Lower lobe of right lung (tissue), 2 donors: ENCODE measurements around the gene INPP4B. TPM values are rescaled to one million over a fixed set of nuclear protein-coding genes. Genes with fewer than 3 reads are reported as not detected.

Source experiments
- ATAC-seq, 2 donors: fragments of 200-7000 bp; cut with Tn5 transposase; one replicate each; pipeline ENCODE4 v1.9.1; 2020 to 2022; ENCODE audit warnings: mild to moderate bottlenecking in 2 of 2, moderate library complexity in 2 of 2
- DNase-seq: peaks from one replicate; pipeline ENCODE4 v3.0.0-alpha.2; 2020
- H3K27ac ChIP-seq: fragments of 200-600 bp; one replicate; pipeline ENCODE4 v1.8.0; 2022
- H3K27me3 ChIP-seq: fragments of 200-600 bp; one replicate; pipeline ENCODE4 v1.8.0; 2022; ENCODE audit warnings: low read depth
- H3K36me3 ChIP-seq: fragments of 200-600 bp; one replicate; pipeline ENCODE4 v1.8.0; 2022; ENCODE audit warnings: mild to moderate bottlenecking
- H3K4me1 ChIP-seq: fragments of 200-600 bp; one replicate; pipeline ENCODE4 v1.8.0; 2022
- H3K4me3 ChIP-seq: fragments of 200-600 bp; one replicate; pipeline ENCODE4 v1.8.0; 2022; ENCODE audit warnings: mild to moderate bottlenecking
- H3K9me3 ChIP-seq: fragments of 200-600 bp; one replicate; pipeline ENCODE4 v1.8.0; 2022
- CTCF ChIP-seq: fragments of 200-600 bp; IDR thresholded peaks from one replicate; pipeline ENCODE4 v1.8.0; 2022; ENCODE audit warnings: antibody characterized with exemption, mild to moderate bottlenecking
- intact Hi-C: fragments of 100-400 bp; cut with DNase I; formaldehyde crosslinking; loops from one replicate; pipeline ENCODE4 v1.11.0; 2022
- total RNA-seq: library from RNA; stranded (reverse); fragmentation: NEBNext Ultra II Directional; extraction: Animal tissue kit (Norgen Biotek cat#: 25700); gene quantifications from one replicate; pipeline ENCODE4 v1.2.1, GENCODE V29; 2021
- donor health status: DM: no; HTN: yes; CAD: no; lungs with severe emphysema.

The INPP4B gene
- total RNA-seq, 1 donor from 2014 or later: 12.1 TPM

- intact Hi-C loops: no loop called here
- TF ChIP-seq CTCF: no peak
- no peak for ATAC-seq
Measured at GRCh38 chr4:142043509-142043908, 802.6 kb downstream of the INPP4B start.

GRCh38 chr4:142041788-142042187, 804.3 kb downstream of the INPP4B start:
- intact Hi-C loops: no loop called here
- no peak for ATAC-seq
- no peak for DNase-seq
- Histone ChIP-seq H3K27ac (no peak overlapping the region), H3K36me3 (no peaks in the 10 kb centered on the region), H3K4me1 (no peaks in the 10 kb centered on the region), H3K9me3 (no peaks in the 10 kb centered on the region), H3K27me3 (no peaks in the 10 kb centered on the region), H3K4me3 (no peak overlapping the region)
- no peak for TF ChIP-seq CTCF

More at GRCh38 chr4:142043509-142043908, 802.6 kb downstream of the INPP4B start:
- Histone ChIP-seq H3K27ac (no peak overlapping the region), H3K36me3 (no peaks in the 10 kb centered on the region), H3K9me3 (no peaks in the 10 kb centered on the region), H3K4me3 (no peak overlapping the region), H3K27me3 (no peaks in the 10 kb centered on the region), H3K4me1 (no peaks in the 10 kb centered on the region)
- no peak for DNase-seq

DNA sequence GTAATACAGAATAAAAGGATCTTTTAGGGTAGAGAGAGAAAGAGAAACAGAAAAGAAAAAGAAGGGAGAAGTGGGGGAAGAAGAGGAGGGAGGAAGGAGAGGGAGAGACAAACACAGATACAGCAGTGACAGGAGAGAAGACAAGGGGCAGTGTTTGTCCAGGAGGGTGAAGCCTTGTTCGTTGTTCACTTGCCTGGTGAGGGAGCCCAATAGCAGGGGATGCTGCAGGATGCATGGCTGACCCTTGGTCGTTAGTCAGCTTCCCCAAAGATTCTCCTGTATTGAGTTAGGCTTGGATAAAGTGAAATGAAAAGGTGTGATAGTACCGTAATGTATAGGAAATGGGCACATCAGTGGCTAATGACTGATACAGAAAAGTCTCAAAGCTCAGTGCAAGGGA, 806.1 kb downstream of the INPP4B start:
- TF ChIP-seq CTCF: no peak
- no peaks in the 10 kb centered on the region for H3K4me1 ChIP-seq
- no peaks in the 10 kb centered on the region for H3K27me3 ChIP-seq
- H3K27ac ChIP-seq: no peak overlapping the region
- ATAC-seq: no peak
- no peak for DNase-seq
- no peaks in the 10 kb centered on the region for H3K9me3 ChIP-seq
- intact Hi-C loops: no loop called here
- no peaks in the 10 kb centered on the region for H3K36me3 ChIP-seq
- no peak overlapping the region for H3K4me3 ChIP-seq

- Histone ChIP-seq H3K27me3 (no peaks in the 10 kb centered on the region), H3K4me3 (no peak overlapping the region), H3K27ac (no peak overlapping the region), H3K4me1 (no peaks in the 10 kb centered on the region), H3K9me3 (no peaks in the 10 kb centered on the region), H3K36me3 (no peaks in the 10 kb centered on the region)
- ATAC-seq (no peak), DNase-seq (no peak)
- no peak for TF ChIP-seq CTCF
- intact Hi-C loops: no loop called here
Measured at GRCh38 chr4:142036795-142037583, 809.1 kb downstream of the INPP4B start.

DNA sequence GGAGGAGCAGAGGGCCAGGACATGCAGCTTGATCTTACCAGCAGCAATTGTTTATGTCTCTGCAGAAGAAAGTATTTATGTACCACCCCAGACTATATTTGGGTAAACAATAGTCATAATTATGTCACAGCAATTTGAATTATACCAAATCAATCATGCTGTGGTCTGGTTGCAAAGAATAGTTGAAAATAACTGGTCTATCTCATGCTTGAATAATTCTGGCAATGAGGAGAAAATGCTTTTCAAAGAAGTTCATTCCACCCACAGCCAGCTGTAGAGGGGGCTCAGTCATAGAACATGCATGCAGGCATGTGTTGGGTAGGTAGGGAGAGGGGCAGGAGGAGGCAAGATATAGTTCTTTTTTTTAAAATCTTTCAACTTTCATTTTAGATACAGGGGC, 810.5 kb downstream of the INPP4B start:
- TF ChIP-seq CTCF: no peak
- no peaks in the 10 kb centered on the region for H3K4me1 ChIP-seq
- H3K36me3 ChIP-seq: no peaks in the 10 kb centered on the region
- no peak for ATAC-seq
- no peak overlapping the region for H3K27ac ChIP-seq
- intact Hi-C loops: no loop called here
- no peaks in the 10 kb centered on the region for H3K27me3 ChIP-seq
- no peak overlapping the region for H3K4me3 ChIP-seq
- no peak for DNase-seq
- no peaks in the 10 kb centered on the region for H3K9me3 ChIP-seq
